Muscle of back (tissue), 11 donors: ENCODE measurements around the gene PVALB. TPM values are rescaled to one million over a fixed set of nuclear protein-coding genes. Genes with fewer than 3 reads are reported as not detected.
A peak's percentile ranks its signal among the peaks of the same experiment; 100 is the strongest.

ENCODE experiments used
- DNase-seq, 3 donors: peaks; one replicate each; pipeline versions ENCODE4 v3.0.0 to v3.0.0-alpha.2; 2013
- polyA plus RNA-seq, 10 donors: library from polyadenylated mRNA; unstranded; fragments of 120-200 nt; gene quantifications; one replicate each; pipeline ENCODE4 v1.2.1, GENCODE V29; 2013; ENCODE audit not compliant: insufficient read length in 10 of 10

PVALB gene
- polyA plus RNA-seq, 10 donors = 5.4 to 14.3 (median 9.1) TPM

- no peak for DNase-seq
Observed at GRCh38 chr22:36815558-36816338, 1.1 kb downstream of the PVALB start.

- DNase-seq = no peak
Observed at GRCh38 chr22:36814801-36815200, 2.0 kb downstream of the PVALB start.

DNA sequence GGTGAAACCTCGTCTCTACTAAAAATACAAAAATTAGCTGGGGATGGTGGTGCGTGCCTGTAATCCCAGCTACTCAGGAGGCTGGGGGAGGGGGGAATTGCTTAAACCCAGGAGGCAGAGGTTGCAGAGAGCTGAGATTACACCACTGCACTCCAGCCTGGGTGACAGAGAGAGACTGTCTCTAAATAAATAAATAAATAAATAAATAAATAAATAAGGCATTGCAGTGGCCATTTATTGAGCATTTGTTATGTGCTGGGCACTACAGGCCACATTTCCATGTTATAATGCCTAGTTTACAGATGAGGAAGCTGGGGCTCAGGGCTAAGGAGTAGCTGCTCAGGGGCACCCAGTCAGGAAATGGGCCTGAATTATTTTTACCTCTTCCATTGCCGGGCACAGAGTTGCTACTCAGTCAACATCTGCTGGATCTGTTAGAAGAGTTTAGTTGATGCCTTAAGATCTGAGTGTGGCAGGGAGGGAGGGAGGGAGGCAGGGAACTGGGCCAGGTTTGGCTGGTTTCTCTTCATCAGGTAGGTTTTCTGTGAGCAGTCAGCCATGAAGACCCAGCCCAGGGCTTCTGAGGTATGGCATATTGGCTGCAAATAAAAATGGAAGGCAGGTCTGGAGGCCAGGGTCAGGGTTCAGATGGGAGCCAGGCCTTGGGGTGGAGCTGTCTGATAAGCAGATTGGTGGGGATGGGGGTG lies 5.6 kb downstream of the PVALB start:
- DNase-seq = no peak

DNA sequence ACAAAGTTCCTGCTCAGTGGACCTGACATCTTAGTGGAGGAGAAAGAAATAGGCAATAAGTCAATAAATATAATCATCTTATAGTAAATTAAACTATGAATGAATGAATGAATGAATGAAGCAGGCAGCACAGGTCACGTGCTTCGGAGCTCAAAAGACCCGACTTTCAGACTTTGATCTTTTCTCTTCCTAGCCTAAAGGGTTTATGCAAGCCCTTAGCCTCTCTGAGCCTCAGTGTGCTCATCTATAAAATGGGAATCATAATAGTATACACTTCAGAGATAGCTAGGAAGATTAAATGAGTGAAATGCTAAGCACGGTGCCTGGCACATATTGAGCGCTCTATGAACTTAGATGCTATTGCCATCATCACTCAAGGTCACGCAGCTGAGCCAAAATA lies 7.5 kb downstream of the PVALB start:
- no peak for DNase-seq

DNA sequence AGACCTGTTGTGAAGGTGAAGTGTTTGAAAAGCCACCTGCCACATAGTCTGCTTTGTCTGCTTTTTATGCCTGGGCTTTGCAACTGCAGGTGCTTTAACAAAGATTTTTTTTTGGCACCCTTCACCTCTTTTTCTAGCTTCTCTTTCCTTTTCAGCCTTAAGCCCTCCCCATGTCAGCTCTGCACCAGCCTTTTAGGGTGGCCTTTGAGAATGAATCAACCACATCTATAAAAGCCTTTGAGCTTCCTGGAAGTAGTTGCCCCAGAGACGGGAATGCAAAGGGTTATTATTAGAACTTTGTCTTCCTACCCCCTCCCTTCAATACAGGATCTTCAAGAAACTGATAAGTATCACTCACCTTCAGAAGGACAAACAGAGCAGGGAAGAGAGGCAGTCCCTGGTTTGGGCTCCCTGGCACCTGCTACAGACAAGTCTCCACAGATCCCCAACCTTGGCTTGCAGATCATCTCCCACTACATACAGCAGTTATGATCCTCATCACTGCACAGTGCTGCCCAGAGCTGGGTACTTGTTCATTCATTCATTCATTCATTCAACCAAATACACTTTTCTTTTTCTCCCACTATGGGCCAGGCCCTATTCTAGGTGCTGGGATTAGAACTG lies 8.0 kb downstream of the PVALB start:
- DNase-seq = no peak

DNA sequence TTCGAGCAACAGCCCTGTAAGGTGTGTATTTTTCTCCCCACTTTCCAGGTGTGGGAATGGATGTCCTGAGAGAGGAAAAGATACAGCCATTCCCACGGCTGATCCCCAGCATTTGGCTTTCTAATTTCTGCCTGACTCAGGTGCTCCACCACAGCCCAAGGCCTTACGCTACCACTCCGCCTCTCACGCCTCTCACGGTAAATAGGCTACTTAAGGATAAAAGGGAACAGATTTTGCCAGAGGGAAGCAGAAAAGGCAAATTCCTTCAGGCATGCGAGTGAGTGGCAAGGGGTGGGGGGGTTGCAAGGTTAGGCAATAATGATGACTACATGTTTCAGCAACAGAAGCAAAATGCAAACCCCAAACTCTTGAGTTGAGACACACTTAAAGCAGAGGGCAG lies 9.2 kb downstream of the PVALB start:
- DNase-seq = no peak

DNA sequence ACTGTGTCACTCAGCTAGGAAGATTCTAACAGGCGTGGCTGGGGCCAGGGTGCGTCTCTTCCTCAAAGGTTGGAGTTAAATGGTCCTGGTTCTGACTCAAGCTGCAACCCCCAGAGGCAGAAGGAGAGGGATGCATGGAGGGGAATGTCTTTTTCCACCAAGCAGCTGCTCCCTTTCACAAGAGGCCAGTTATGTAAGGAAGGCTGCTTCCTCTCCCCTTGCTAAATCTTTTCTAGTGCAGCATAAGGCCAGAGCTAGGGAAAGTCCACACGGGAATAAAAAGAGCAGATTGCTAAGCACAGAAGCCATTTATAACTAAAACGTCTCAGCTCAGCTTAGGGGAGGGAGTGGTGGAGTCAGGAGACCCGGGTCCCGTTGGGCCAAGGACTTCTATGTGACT lies 10.0 kb downstream of the PVALB start:
- peak in 1 of 3 donors; percentile 41 for DNase-seq

DNA sequence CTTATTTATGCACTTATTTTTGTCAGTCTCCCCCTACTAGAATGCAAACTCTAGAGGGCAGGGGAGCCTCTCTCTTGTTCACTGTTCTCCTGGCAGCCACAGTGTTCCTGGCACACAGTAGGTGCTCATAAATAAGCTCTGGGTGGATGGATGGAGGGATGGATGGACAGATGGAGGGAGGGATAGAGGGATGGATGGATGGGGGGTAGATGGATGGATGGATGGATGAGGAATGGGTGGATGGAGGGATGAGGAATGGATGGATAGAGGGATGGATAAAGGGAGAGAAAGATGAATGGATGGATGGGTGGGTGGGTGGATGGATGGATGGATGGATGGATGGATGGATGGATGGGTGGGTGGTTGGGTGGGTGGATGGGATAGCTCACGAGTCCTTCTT lies 13.5 kb downstream of the PVALB start:
- no peak for DNase-seq

GRCh38 chr22:36798674-36799066 lies 18.2 kb downstream of the PVALB start:
- DNase-seq = no peak

DNA sequence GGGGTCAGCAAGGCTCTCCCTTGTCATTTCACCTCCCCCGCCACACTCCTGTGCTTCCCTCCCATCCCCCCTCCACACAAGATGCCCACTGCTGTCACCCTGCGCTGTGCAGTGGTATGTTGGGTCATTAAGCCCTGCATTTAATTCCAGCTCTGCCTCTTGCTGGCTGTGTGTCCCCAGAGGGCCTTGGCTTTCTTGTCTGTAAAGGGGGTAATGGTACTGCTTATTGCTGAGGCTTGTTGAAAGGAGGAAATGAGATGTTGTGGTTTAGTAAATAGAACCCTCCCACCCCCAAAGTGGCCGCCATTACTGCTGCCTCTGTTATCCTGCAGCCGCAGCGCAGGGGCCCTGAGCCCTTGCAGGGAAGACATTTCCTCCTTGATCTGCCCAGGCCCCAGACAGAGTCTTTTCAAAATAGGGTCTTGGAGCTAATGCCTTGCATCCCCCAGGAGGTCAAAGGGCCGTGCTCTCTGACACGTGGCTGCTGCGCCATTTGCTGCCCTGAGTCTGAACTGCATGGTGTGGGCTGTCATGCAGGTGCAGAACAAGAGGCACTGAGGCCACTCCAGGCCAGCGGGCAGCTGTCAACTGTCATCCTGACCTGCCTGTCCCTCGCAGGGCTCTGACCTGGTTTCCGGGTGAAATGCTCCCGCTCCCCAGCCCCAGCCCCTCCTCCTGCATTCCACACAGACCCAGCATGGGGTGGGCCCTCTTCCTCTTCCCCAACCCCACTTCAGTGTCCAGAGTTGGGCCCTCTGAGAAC lies 18.7 kb downstream of the PVALB start:
- no peak for DNase-seq

DNA sequence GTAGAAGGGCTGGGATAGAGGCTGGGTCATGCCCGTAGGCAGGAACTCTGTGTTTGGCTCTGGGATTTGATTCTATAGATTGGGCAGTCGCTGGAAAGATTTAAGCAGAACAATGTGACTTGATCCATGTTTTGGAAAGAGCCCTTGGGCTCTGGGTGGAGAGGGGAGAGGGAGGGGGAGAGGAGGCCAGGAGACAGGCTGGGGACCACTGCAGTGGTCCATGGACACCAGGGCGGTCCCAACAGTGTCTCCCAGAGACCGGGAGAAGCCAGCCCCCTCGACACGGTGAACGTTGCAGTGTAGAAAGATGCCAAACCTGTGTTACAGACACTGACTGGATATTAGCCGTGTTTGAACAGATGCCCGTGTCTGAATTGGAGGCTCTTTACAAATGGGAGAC lies 19.5 kb downstream of the PVALB start:
- DNase-seq = no peak

GRCh38 chr22:36796552-36797175 lies 20.2 kb downstream of the PVALB start:
- no peak for DNase-seq

DNA sequence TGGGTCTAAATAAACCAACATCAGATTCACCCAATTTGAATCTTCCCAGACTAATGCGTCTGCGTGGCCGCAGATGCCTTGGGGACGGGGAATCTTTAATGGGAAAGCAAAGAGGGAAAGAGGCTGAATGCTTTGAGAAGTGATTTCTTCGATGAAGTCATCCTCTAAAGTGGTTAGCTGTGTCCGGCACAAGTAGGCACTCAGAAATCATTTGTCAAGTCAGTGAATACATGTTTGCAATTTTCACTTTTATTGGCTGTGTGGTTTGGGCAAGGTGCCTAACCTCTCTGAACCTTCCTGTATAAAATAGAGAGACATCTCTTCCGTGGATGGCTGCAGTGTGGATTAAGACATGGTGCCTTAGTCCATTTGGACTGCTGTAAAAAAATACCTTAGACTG lies 21.2 kb downstream of the PVALB start:
- no peak for DNase-seq

DNA sequence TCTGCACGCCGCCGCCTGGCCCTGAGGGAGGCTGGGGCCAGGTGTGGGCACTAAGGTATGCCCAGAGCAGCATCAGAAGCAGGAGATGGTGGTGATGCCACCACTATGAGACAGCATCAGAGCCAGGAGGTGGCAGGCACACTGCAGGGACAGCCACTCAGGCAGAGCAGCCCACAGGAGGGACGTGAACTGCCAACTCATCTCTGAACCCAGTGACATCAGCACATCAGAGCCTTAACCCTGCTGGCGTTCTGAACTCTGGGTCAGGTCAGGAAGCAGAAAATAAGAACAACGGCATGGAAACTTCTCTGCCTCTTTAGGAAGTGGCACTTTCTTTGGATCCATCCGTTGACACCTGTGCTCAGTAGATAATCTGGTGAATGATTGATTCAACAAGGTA lies 26.2 kb downstream of the PVALB start:
- DNase-seq = no peak

- no peak for DNase-seq
Observed at GRCh38 chr22:36787204-36787988, 29.4 kb downstream of the PVALB start.

DNA sequence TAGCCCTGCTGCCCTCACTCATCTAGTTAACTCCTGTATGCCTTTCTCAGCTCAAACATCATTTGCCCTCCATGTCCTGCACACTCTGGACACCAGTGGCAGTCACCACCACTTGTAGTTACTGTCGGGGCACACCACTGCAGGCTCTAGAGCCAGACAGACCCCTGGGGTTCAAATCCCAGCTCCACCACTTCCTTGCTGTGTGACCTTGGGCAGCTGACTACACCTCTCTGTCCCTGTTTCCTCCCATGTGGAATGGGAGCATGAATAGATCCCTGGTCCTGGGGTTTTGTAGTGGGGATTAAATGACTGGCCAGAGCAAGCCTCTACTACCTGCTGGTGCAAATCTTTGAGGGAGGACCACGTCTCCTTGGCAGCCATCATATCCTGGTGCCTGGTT lies 33.1 kb downstream of the PVALB start:
- DNase-seq = no peak

- peak; percentile 58 to 82 (median 69) for DNase-seq
Observed at GRCh38 chr22:36781656-36782627, 34.9 kb downstream of the PVALB start.

- DNase-seq = no peak
Observed at GRCh38 chr22:36778020-36778419, 38.8 kb downstream of the PVALB start.

DNA sequence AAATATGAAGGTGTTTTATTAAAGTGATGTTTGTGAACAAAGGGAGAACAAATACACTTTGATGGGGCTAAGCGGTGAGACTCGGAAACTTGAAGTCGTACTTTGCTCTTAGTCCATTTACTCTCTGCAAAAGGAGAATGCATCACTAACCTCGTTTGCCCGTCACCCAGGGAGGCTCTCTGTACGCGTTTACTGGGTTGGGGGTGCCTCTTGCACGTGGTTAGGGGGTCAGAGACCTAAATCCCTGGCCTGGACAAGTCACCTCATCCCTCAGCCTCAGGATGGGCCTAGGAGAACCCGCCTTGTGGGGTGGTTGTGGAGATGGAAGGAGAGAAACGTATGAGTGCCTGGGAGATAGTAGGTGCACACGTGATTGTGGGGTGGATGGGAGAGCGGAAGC lies 40.1 kb downstream of the PVALB start:
- no peak for DNase-seq
